Stimulated activated CD4-positive, alpha-beta T cell treated with anti-CD3 and anti-CD28 coated beads, Interleukin-12 subunit alpha, Interleukin-12 subunit beta, amount 100 ng/mL, for 24 hours (primary cell): ENCODE measurements around the gene UBE3D.
"Not testable (repeated sequence)": the region's sequence is repeated elsewhere in the genome, so short reads cannot be mapped to it uniquely, and the experiment has no call there.

Experiments
- DNase-seq, 2 experiments: peaks; one replicate each; pipeline ENCODE4 v3.0.0-alpha.2; 2020; ENCODE audit warnings: low read depth in 2 of 2

The UBE3D gene

GRCh38 chr6:82978362-82978945 lies 87.2 kb downstream of the UBE3D start:
- no peak for DNase-seq

DNA sequence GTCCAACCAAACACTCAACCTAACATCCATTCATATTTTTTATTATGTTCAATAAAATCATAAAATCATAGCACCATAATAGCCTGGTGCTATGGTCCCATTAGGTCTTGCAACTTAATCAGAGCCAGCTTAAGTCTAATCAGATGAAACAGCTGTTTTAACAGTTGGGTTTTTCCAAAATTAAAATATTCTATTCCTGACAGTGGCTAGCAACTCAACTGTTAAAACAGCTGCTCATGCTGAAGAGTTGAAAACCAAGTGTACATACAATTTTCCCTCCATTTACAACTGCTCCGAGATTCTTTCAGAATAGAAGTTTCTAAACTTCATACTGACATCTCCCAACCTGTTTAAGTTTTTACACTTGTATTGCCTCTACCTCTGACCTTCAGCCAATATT lies 89.5 kb downstream of the UBE3D start:
- no peak for DNase-seq

GRCh38 chr6:82971877-82972460 lies 93.7 kb downstream of the UBE3D start:
- DNase-seq, result no peak

DNA sequence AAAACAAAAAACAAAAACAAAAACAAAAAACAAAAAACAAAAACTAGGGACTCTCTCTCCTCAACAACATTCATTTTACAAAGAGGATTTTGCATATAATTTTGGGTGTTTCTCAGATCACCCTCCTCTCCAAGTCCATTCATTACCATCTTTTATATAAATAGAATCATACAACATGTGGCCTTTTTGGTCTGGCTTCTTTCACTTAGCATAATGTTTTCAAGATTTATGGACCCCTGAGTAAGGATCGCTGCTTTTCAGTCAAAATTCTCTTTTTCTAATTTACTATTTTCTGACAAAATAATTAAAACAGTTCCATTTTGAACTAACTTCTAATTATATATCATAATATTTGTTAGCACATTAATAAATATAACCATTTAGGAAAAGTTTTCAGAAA lies 94.8 kb downstream of the UBE3D start:
- no peak for DNase-seq

- no peak for DNase-seq
Measured at GRCh38 chr6:82968708-82969107, 96.9 kb downstream of the UBE3D start.

GRCh38 chr6:82963191-82963925 lies 102.3 kb downstream of the UBE3D start:
- no peak for DNase-seq

DNA sequence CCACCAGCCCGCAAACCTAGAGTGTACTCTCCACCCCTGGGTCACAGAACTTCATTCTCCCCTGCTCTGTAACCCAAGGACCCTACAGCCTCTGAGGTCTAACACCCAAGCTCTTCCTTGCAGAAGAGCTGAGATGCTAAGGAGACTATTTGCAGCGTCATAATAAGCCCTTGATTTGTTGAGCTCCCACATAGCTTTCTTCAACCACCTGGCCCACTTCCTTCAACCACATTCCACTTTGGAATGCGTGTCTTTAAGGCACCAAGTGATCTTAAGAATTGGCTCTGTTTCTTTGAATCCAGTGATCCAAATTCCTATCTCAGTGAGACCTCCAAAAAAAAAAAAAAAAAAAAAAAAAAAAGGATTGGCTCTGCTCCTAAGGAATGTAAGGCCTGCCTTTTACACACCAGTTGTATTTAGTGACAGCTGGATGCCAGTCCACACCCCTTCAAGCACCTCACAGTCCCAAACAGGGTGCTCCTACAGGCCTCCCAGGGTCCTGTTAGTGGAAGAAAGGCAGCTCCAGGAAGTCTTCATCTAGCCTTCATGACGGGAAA lies 106.2 kb downstream of the UBE3D start:
- no peak for DNase-seq

GRCh38 chr6:82958551-82958950 lies 107.1 kb downstream of the UBE3D start:
- no peak for DNase-seq

GRCh38 chr6:82957868-82958245 lies 107.8 kb downstream of the UBE3D start:
- no peak for DNase-seq

DNA sequence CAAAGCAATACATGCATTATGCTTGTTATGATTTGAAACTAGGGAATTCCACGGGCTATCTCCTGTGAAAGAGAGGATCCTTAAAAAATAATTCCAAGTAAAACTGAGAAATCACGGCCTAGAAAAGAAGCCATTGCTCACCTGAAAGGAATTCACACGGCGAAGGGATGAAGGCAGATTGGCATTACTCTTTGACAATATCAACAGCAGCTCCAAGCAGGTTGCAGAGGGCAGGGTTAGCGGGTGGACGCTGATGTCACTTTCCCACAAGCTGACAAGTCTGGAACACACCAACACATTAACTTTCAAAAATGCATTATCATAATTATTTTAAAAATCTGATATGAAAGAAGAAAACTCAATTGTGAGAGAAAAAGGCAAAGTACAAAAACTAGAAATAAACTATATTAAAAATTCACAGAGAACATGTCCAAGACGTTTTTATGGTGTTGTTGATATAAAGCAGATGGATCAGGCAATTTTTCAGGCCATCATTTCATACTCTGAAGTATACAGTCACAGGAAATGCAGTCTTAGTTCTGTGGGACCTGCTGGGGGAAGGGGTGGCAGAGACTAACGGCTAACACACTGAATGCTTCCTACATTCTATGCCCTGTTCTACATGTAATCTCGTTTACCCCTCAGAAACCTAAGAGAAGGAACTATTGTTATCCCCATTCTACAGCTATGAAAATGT lies 108.3 kb downstream of the UBE3D start:
- no peak for DNase-seq

DNA sequence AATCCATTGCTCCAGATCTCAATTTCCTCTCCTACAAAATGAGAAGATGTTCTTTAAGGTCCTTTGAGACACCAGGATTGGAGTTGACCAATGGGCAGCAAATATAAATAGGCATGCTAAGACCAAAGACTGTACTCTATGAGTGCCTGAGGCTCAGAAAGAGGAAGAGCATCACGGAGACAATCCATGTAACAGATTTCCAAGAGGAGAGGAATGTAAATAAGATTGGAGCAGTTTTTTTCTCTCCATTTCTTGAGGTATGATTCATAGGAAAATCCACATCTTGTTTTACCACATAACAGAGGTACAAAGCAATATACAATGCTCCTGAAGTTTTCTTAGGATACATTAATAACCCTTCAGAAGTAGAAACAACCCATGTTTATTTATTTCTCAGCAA lies 109.8 kb downstream of the UBE3D start:
- DNase-seq, result no peak

DNA sequence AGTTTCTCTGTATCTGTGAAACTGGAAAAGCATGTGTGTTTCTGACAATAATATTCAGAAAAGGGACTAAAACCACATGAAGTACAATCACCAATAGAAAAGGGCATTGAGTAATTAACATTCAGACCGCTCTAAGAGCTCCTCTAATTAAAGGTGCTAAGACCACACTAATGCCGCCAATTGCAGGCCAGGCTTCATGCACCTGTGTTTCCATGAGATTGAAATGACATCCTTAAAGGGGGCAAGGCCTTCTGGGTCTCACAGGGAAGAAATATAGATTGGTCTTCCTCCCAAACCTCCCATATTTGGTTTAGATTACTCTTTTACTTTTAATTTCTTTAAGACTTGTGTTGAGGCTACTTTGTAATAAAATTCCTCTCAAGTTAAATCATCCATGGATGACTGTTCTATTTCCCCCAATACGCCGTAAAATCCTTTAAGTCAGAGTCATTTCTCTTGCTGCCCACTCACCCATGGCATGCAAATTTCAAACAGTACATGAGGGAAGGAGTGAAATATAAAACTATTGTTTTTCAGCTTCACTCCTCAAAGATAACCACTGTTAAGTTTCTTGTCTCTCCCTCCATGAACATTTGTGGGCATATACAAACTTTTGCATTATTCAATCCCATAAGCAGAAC lies 110.6 kb downstream of the UBE3D start:
- DNase-seq, result no peak

- no peak for DNase-seq
Measured at GRCh38 chr6:82954356-82954755, 111.3 kb downstream of the UBE3D start.

- DNase-seq, result no peak
Measured at GRCh38 chr6:82953871-82954270, 111.8 kb downstream of the UBE3D start.

- no peak for DNase-seq
Measured at GRCh38 chr6:82951935-82952334, 113.7 kb downstream of the UBE3D start.

DNA sequence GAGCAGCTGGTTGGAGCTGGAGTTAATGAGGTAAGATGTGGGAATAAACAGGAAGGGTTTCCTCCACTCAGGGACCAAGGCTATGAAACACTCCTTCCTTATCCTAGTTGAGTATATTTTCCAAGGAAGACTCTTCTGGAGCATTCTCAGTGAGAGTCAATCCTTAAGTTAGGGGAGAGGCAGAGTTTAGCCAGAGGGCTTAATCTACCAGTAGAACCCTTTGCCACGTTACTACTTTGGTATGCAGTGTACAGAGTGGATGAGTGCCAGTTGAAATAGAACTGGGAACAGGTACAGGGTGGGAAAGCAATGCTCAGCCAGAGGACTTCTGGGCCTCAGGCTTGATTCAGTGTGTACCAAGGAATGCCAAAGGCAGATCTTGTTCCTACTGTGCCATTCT lies 114.3 kb downstream of the UBE3D start:
- no peak for DNase-seq

- not testable (repeated sequence) for DNase-seq
Measured at GRCh38 chr6:82930915-82931314, 134.7 kb downstream of the UBE3D start.

DNA sequence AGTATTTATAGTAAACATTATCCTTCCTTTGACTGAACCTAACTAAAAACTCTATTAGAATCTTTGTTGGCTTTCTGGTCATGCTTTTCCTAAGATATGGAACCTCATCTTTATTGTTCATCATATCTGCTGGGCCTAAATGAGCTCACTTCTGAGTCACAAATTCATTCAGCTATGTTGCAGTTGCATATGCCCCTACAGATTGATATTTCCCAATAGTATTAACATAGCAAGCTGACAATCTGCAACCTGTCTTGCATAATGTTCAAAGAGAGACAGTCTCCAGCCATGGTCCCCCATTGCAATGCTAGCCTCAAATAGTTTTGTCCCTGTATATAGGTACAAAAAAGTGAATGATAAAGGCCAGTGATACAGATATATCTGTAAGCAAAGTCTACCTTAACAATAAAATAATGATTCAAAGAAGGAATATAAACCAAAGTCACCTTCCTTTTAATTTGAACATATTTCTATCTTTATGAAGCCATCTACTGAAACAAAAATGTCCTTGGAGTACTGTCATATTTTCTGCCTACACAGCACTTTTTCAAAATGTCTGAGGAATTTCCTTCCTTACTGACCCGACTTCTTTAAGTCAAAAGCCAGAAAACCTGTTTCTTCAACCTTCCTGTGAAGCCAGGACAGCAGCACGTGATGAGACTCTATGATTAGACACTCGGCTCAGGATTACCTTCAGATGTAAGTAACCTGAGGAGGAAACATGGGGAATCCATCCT lies 140.7 kb downstream of the UBE3D start:
- no peak for DNase-seq

GRCh38 chr6:82921258-82921657 lies 144.4 kb downstream of the UBE3D start:
- no peak for DNase-seq

- no peak for DNase-seq
Measured at GRCh38 chr6:82917346-82918064, 148.1 kb downstream of the UBE3D start.

DNA sequence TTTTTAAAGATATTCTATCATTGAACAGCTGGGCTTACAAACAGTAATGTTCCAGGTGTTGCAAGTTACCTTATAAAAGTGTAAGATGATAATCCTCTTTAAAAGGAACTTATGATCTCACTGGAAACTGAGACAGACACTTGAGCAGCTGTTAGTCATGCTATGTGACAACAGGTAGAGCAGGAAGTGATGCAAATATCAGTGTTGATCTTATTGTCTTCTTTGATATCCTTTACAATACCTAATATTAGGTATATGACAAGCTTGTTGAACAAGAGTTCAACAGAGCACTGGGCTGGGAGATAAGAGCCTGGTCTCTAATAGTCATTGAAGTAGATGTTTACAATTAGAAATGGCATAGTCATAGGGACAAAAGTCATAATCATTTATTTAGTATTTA lies 150.0 kb downstream of the UBE3D start:
- no peak for DNase-seq
